ENCODE results near the gene NPAS3.

Gene NPAS3

GRCh38 chr14:33629792-33630191 lies 691.1 kb downstream of the NPAS3 start:
- no peak overlapping the region for H3K27ac ChIP-seq
- no peak for TF ChIP-seq CTCF (IDR thresholded peaks at IDR 0.05)
- TF ChIP-seq ZFX (IDR thresholded peaks at IDR 0.05; ENCODE audit: borderline replicate concordance): no peak

- no peak overlapping the region for H3K27ac ChIP-seq
- TF ChIP-seq CTCF (IDR thresholded peaks at IDR 0.05): no peak
- TF ChIP-seq ZFX (IDR thresholded peaks at IDR 0.05; ENCODE audit: borderline replicate concordance): no peak
These were observed 692.3 kb downstream of the NPAS3 start for GRCh38 chr14:33631021-33631420.

- no peak overlapping the region for H3K27ac ChIP-seq
- TF ChIP-seq CTCF (IDR thresholded peaks at IDR 0.05): no peak
- no peak for TF ChIP-seq ZFX (IDR thresholded peaks at IDR 0.05; ENCODE audit: borderline replicate concordance)
These were observed 692.8 kb downstream of the NPAS3 start for GRCh38 chr14:33631441-33631840.

GRCh38 chr14:33634631-33635030 lies 696.0 kb downstream of the NPAS3 start:
- no peak for TF ChIP-seq ZFX (IDR thresholded peaks at IDR 0.05; ENCODE audit: borderline replicate concordance)
- TF ChIP-seq CTCF (IDR thresholded peaks at IDR 0.05): no peak
- H3K27ac ChIP-seq: no peak overlapping the region

- H3K27ac ChIP-seq: no peak overlapping the region
- TF ChIP-seq CTCF (IDR thresholded peaks at IDR 0.05) (no peak), ZFX (IDR thresholded peaks at IDR 0.05; ENCODE audit: borderline replicate concordance) (no peak)
These were observed 698.0 kb downstream of the NPAS3 start for GRCh38 chr14:33636716-33637115.

- no peak overlapping the region for H3K27ac ChIP-seq
- TF ChIP-seq CTCF (IDR thresholded peaks at IDR 0.05) (no peak), ZFX (IDR thresholded peaks at IDR 0.05; ENCODE audit: borderline replicate concordance) (no peak)
These were observed 703.4 kb downstream of the NPAS3 start for GRCh38 chr14:33642080-33642479.

GRCh38 chr14:33642691-33643244 lies 704.1 kb downstream of the NPAS3 start:
- TF ChIP-seq ZFX (IDR thresholded peaks at IDR 0.05; ENCODE audit: borderline replicate concordance) (no peak), CTCF (IDR thresholded peaks at IDR 0.05) (no peak)
- H3K27ac ChIP-seq: no peak overlapping the region

Data from 22Rv1 (cell line).